ENCODE measurements around the gene CCDC91. TPM values are rescaled to one million over a fixed set of nuclear protein-coding genes. Genes with fewer than 3 reads are reported as not detected.

CCDC91 gene
- total and polyA plus RNA-seq, 4 experiments from 2014 or later: 56.9 to 88.4 (median 70.8) TPM

DNA sequence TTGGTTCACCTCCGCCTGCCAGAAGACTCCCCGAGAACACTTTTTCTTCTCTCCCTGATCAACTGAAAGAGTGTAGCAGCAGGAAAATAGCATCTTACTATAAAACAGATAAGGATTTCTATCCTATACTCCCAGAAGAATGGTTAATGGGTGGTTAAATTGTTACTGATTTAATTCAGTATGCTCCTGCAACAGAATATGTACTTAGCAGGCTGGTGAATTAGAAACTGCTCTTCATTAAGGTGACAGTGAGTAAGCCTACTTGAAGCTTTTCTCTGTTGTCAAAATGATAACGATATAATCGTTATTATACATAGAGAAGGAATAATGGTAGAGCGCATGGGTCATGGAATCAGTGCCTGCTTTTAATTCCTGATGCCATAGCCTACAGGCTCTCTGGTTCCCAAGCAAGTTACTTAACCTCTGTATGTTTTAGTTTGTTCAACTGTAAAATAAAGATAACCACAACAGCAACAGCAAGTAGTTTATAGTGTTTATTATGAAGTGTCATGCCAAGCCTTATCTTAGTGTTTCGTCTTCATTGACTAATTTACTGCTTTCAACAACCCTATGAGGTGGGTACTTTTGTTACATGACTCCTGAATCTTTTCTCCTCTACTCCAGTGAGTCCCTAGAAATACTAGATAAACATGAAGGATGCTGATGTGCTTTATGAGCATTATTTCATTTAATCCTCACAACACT lies 392.6 kb downstream of the CCDC91 start:
- intact Hi-C loops (cut with micrococcal nuclease): no loop called here
- no peak overlapping the region for H3K4me3 ChIP-seq (ENCODE audit: low read length in 2 of 2)
- H3K36me3 ChIP-seq (ENCODE audit: insufficient read depth, low read length): no peaks in the 10 kb centered on the region
- no peak overlapping the region for H3K27ac ChIP-seq (ENCODE audit: low read depth, low read length)
- H3K27me3 ChIP-seq (ENCODE audit: insufficient read depth, low read length): no peaks in the 10 kb centered on the region
- Mint-ChIP-seq H3K27me3 (no peaks in the 10 kb centered on the region), H3K36me3 (peaks cover 0 to 4% of the 10 kb centered on the region in 2 donors), H3K4me3 (no peak overlapping the region), H3K9me3 (peaks cover 0 to 4% (median 0%) of the 10 kb centered on the region in 8 donors), H3K4me1 (peaks cover 0 to 11% (median 3%) of the 10 kb centered on the region in 4 donors), H3K27ac (no peak overlapping the region)
- ChIA-PET CTCF (ENCODE audit: partially characterized antibody) (no interaction called here), POLR2A (ENCODE audit: partially characterized antibody) (no interaction called here)
- H3K9me3 ChIP-seq (ENCODE audit: control insufficient read depth in 1 of 2, low read length in 2 of 2): no peaks in the 10 kb centered on the region
- no peaks in the 10 kb centered on the region for H3K4me1 ChIP-seq (ENCODE audit: insufficient read depth, low read length)
- DNase-seq: no peak

DNA sequence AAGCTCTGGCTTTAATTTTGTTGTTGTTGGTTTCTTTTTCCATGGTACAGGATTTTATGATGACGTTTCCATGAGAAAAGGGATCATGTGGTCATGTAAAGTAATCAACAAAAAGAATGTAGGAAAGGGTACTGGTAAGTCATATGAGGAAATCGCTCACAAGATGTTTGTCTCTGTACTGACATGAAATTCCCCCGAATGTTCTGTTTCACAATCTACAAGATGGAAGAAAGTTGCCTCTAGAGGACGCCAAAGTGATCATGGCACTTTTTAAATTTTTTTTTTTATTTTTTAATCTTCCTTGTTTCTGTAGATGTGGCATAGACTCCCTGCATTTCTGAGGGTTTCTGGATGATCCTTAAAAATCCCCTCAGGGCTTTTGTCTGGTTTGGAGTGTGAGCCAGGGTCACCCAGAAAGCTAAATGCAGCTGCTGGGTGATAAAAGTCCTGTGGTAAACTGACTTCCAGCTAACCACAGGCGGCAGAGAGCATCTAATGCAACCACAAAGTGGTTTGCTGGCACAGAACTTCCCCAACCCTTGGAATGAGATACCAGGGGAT lies 393.5 kb downstream of the CCDC91 start:
- Histone ChIP-seq H3K36me3 (ENCODE audit: insufficient read depth, low read length) (no peaks in the 10 kb centered on the region), H3K27me3 (ENCODE audit: insufficient read depth, low read length) (no peaks in the 10 kb centered on the region), H3K27ac (ENCODE audit: low read depth, low read length) (no peak overlapping the region), H3K4me3 (ENCODE audit: low read length in 2 of 2) (no peak overlapping the region), H3K4me1 (ENCODE audit: insufficient read depth, low read length) (no peaks in the 10 kb centered on the region), H3K9me3 (ENCODE audit: control insufficient read depth in 1 of 2, low read length in 2 of 2) (no peaks in the 10 kb centered on the region)
- intact Hi-C loops (cut with micrococcal nuclease): no loop called here
- no peak for DNase-seq
- no peaks in the 10 kb centered on the region for H3K27me3 Mint-ChIP-seq
- peaks cover 0 to 11% (median 3%) of the 10 kb centered on the region in 4 donors for H3K4me1 Mint-ChIP-seq
- H3K4me3 Mint-ChIP-seq: no peak overlapping the region
- ChIA-PET POLR2A (ENCODE audit: partially characterized antibody) (no interaction called here), CTCF (ENCODE audit: partially characterized antibody) (no interaction called here)
- peaks cover 0 to 4% of the 10 kb centered on the region in 2 donors for H3K36me3 Mint-ChIP-seq
- H3K27ac Mint-ChIP-seq: no peak overlapping the region
- H3K9me3 Mint-ChIP-seq: peaks cover 0 to 4% (median 0%) of the 10 kb centered on the region in 8 donors

DNA sequence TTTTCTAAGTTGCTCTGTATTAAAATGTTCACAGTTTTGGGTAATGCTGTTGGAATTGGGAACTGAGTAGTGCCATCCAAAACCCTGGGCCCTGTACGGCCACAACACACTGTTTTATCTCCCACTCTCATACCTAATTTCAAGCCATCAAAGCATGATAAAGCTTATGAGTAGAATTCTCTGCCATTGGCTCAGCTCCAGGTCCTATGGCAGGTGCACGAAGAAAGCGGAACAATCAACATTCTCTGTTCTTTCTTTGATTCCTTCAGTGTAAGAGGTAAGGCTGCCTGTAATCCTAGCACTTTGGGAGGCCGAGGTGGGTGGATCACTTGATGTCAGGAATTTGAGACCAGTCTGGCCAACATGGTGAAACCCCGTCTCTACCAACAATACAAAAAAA lies 394.9 kb downstream of the CCDC91 start:
- H3K36me3 Mint-ChIP-seq: peaks cover 0 to 2% of the 10 kb centered on the region in 2 donors
- Histone ChIP-seq H3K4me1 (ENCODE audit: insufficient read depth, low read length) (no peaks in the 10 kb centered on the region), H3K27me3 (ENCODE audit: insufficient read depth, low read length) (no peaks in the 10 kb centered on the region), H3K27ac (ENCODE audit: low read depth, low read length) (no peak overlapping the region), H3K4me3 (ENCODE audit: low read length in 2 of 2) (no peak overlapping the region), H3K36me3 (ENCODE audit: insufficient read depth, low read length) (no peaks in the 10 kb centered on the region), H3K9me3 (ENCODE audit: control insufficient read depth in 1 of 2, low read length in 2 of 2) (no peaks in the 10 kb centered on the region)
- ChIA-PET CTCF (ENCODE audit: partially characterized antibody) (no interaction called here), POLR2A (ENCODE audit: partially characterized antibody) (no interaction called here)
- H3K27me3 Mint-ChIP-seq: no peaks in the 10 kb centered on the region
- H3K4me1 Mint-ChIP-seq: peaks cover 0 to 11% (median 3%) of the 10 kb centered on the region in 4 donors
- H3K27ac Mint-ChIP-seq: no peak overlapping the region
- H3K4me3 Mint-ChIP-seq: no peak overlapping the region
- DNase-seq: no peak
- peaks cover 0 to 7% (median under 1%) of the 10 kb centered on the region in 8 donors for H3K9me3 Mint-ChIP-seq
- intact Hi-C loops (cut with micrococcal nuclease): no loop called here

DNA sequence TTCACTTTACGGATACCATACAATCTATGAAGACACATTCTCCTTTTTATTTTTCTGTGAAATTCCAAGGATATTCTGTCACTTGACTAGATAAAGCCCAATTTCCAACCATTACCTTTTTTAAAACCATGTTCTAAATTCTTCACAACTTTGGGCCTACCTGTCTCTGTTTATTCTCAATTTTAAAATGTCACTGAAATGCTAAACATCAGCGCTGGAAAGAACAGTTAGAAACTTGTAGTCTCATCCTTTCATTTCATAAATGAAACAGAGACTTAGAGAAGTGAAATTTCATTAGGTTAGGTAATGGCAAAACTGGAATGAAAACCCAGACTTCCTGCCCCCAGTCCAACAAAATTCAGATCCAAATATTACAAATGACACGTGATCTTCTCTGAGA lies 396.2 kb downstream of the CCDC91 start:
- POLR2A ChIA-PET (ENCODE audit: partially characterized antibody): no interaction called here
- H3K4me1 ChIP-seq (ENCODE audit: insufficient read depth, low read length): no peaks in the 10 kb centered on the region
- no peaks in the 10 kb centered on the region for H3K27me3 ChIP-seq (ENCODE audit: insufficient read depth, low read length)
- intact Hi-C loops (cut with micrococcal nuclease): no loop called here
- H3K27me3 Mint-ChIP-seq: no peaks in the 10 kb centered on the region
- H3K27ac Mint-ChIP-seq: no peak overlapping the region
- DNase-seq: no peak
- H3K4me3 Mint-ChIP-seq: no peak overlapping the region
- H3K9me3 ChIP-seq (ENCODE audit: control insufficient read depth in 1 of 2, low read length in 2 of 2): no peaks in the 10 kb centered on the region
- H3K4me1 Mint-ChIP-seq: peaks cover 0 to 11% (median 3%) of the 10 kb centered on the region in 4 donors
- CTCF ChIA-PET (ENCODE audit: partially characterized antibody): no interaction called here
- peaks cover 0 to 14% (median 9%) of the 10 kb centered on the region in 8 donors for H3K9me3 Mint-ChIP-seq
- H3K36me3 ChIP-seq (ENCODE audit: insufficient read depth, low read length): no peaks in the 10 kb centered on the region
- no peaks in the 10 kb centered on the region for H3K36me3 Mint-ChIP-seq
- no peak overlapping the region for H3K4me3 ChIP-seq (ENCODE audit: low read length in 2 of 2)
- no peak overlapping the region for H3K27ac ChIP-seq (ENCODE audit: low read depth, low read length)

DNA sequence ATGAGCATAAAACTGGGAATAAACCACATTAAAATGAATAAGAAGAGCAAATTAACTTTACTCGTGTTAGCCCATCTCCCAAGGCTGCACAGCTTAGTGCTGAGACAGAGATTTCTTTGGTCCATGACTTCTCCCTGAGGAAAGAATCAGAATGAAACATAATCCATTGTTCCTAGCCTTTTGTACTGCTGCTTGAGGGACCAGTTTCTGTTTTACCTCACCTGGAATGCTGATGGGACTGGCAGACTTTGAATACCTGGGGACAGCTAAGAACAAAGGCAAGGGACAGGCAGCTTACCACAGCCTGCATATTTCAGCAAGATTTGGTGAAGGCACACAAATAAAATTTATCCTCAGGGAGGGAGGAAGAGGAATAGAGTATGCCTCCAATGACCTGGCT lies 401.6 kb downstream of the CCDC91 start:
- Mint-ChIP-seq H3K9me3 (peaks cover 0 to 36% (median 26%) of the 10 kb centered on the region in 8 donors), H3K27me3 (no peaks in the 10 kb centered on the region), H3K27ac (no peak overlapping the region), H3K4me1 (no peaks in the 10 kb centered on the region), H3K36me3 (no peaks in the 10 kb centered on the region), H3K4me3 (no peak overlapping the region)
- POLR2A ChIA-PET (ENCODE audit: partially characterized antibody): no interaction called here
- no peak for DNase-seq
- H3K27ac ChIP-seq (ENCODE audit: low read depth, low read length): no peak overlapping the region
- no peak overlapping the region for H3K4me3 ChIP-seq (ENCODE audit: low read length in 2 of 2)
- intact Hi-C loops (cut with micrococcal nuclease): no loop called here
- no peaks in the 10 kb centered on the region for H3K36me3 ChIP-seq (ENCODE audit: insufficient read depth, low read length)
- H3K9me3 ChIP-seq (ENCODE audit: control insufficient read depth in 1 of 2, low read length in 2 of 2): peaks cover 0 to 9% of the 10 kb centered on the region in 2 donors
- no peaks in the 10 kb centered on the region for H3K27me3 ChIP-seq (ENCODE audit: insufficient read depth, low read length)
- H3K4me1 ChIP-seq (ENCODE audit: insufficient read depth, low read length): no peaks in the 10 kb centered on the region
- CTCF ChIA-PET (ENCODE audit: partially characterized antibody): no interaction called here

Other genes starting within 250 kb of the CCDC91 start
- gene PTHLH, start 217.7 kb upstream of the CCDC91 start, total RNA-seq: not detected
- gene PTHLH, start 217.7 kb upstream of the CCDC91 start, polyA plus RNA-seq: not detected